T-helper 22 cell (primary cell): Measurements from ENCODE around the gene UMOD.
"Not testable (repeated sequence)": the region's sequence is repeated elsewhere in the genome, so short reads cannot be mapped to it uniquely, and the experiment has no call there.

Experiments used
- DNase-seq: peaks from one replicate; pipeline ENCODE4 v3.0.0-alpha.2; 2020; ENCODE audit warnings: low read depth

UMOD gene

DNA sequence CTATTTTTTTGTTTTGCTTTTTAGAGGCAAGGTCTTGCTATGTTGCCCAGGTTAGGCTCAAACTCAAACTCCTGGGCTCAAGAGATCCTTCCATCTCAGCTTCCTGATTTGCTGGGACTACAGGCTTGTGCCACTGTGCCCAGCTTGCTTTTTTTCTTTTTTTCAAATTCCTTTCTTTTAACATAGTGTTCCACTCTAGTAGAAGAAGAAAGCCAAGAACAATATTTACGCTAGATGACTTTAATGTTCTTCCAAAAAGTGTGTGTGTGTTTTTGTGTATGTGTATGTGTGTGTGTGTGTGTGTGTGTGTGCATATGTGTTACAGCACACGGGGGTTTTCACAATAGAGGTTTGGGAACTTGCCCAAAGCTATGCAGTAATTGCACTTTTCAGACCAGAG is 10.7 kb upstream of the UMOD start:
- no peak for DNase-seq

GRCh38 chr16:20359997-20360396 is 7.5 kb upstream of the UMOD start:
- DNase-seq = no peak

DNA sequence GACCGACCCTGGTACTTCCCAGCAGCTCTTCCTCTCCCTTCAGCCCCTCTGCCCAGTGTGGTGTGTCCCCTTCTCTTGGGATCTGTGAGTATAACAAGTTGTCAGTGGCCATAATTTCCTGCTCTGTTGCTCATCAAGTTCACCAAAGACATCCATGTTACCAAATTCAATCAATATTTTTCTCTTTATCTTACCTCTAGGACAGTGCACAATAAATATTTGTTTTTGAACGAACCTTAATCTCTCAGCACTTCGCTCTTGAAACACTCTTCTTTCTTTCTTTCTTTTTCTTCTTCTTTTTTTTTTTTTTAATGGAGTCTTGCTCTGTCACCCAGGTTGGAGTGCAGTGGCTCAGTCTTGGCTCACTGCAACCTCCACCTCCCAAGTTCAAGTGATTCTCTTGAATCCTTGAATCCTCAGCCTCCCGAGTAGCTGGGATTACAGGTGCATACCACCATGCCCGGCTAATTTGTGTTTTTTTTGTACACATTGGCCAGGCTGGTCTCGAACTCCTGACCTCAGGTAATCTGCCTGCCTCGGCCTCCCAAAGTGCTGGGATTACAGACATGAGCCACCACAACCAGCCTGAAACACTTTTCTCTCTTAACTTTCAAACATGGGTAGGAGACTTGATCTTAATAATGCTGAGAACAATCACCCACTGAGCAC is 2.7 kb upstream of the UMOD start:
- DNase-seq = no peak

DNA sequence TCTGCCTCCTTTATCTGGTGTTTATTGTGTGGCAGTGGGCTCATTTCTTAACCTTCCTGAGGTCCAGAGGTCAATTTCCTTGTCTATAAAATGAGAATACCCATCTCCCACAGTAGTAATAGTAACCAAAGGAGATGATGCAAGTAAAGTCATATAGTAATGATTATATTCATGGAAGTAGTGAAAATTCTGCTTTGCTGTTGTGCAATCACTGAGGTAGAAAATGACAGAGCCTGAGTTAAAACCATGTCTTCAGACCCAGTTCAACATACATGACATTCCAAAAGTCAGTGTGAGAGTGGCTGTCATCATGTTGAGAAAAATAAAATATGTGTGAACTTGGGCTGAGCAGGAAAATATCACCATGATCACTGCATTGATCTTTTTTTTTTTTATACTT is 864 bp upstream of the UMOD start:
- no peak for DNase-seq

DNA sequence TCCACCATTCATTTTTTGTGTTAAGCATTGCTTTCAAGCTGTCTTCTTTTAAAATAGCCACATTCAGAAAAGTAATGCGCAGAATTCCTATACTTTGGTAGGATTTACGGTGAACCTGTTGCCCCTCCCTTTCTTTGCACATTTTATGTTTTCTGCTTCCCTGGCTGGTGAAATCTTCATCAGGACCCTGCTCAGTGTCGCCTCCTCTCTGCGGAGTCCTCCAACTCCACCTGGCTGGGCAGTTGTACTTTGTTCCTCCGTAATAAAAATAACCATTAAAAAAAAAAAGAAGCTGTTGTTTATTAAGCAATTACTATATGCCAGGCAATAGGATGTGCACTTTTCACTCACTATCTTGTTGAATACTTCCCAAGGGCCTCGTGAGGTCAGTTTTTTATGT is 2.9 kb downstream of the UMOD start:
- no peak for DNase-seq

GRCh38 chr16:20348365-20349185 is 3.9 kb downstream of the UMOD start:
- DNase-seq = no peak

GRCh38 chr16:20347666-20348364 is 4.7 kb downstream of the UMOD start:
- no peak for DNase-seq

DNA sequence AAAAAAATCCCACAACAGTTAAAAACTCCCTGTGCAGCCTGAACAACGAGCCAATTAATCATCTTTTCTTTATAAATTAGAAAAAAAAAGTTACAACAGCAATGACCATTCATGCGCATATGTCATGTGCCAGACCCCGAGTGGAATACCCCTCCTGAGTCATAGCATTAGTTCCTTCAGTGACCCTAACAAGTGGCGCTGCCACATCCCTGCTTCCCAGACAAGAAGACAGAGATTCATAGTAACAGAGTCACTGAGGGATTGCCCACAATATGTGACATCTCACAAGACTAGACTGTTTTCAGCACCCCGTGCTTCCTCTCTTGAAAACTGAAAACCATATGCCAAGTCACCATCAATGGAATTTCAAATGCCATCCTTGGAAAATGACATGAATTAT is 7.9 kb downstream of the UMOD start:
- no peak for DNase-seq

DNA sequence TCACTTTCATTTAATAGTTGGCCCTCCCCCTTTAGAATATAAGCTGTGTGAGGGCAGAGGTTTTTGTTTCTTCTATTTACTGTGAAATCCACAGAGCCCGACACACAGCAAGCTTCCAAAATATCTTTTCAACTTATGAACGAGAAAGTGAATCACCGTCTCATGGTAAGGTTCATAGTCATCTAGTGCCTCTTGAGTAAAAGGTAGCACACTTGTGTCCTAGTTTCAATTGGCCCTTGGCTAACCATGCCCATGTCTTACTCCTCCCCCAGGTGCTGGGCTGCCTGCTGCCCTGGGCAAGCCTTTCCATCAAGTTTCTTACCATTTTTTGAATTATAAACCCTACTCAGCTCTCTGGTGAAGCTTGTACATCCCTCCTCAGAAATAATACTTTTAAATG is 12.8 kb downstream of the UMOD start:
- no peak for DNase-seq

- DNase-seq = no peak
These were observed 15.6 kb downstream of the UMOD start for GRCh38 chr16:20336955-20337354.

GRCh38 chr16:20334396-20334795 is 18.1 kb downstream of the UMOD start:
- no peak for DNase-seq

DNA sequence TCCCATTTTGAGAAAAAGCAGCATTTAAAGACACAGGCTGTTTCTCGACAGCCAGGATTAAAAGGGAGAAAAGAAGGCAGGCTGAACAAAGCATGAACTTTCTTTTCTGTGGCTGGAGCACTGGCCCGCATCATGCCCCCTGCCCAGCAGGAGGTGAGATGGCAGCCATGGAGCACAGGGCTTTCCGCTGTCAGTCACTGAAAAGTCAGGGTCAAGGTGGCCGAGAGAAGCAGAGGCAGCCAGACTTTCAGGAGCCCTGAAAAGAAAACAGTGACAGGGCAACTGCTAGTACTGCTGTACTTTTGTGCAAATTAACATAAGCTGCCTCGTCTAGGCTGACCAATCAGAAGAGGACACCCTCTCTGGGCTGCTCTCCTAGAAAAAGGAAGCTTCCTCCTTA is 19.4 kb downstream of the UMOD start:
- DNase-seq = no peak

- DNase-seq = no peak
These were observed 20.1 kb downstream of the UMOD start for GRCh38 chr16:20332411-20332810.

DNA sequence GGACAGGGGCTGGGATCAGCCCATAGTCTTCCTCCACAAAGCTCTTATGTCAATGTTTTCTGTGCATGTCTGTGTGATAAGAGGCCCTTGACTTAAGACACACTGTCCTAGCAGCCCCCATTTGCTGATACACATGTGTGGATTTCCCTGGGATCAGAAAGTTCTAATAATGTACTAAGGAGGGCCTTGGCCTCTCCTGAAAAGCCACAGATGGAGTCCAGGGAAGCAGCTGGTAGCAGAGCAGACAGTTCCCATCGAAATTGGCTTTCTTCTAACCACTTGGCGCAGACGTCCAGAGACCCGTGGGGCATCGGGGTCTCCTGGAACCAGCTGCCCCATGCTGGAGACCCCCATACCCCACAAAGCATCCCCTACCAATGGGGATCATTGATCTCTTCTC is 20.9 kb downstream of the UMOD start:
- no peak for DNase-seq

DNA sequence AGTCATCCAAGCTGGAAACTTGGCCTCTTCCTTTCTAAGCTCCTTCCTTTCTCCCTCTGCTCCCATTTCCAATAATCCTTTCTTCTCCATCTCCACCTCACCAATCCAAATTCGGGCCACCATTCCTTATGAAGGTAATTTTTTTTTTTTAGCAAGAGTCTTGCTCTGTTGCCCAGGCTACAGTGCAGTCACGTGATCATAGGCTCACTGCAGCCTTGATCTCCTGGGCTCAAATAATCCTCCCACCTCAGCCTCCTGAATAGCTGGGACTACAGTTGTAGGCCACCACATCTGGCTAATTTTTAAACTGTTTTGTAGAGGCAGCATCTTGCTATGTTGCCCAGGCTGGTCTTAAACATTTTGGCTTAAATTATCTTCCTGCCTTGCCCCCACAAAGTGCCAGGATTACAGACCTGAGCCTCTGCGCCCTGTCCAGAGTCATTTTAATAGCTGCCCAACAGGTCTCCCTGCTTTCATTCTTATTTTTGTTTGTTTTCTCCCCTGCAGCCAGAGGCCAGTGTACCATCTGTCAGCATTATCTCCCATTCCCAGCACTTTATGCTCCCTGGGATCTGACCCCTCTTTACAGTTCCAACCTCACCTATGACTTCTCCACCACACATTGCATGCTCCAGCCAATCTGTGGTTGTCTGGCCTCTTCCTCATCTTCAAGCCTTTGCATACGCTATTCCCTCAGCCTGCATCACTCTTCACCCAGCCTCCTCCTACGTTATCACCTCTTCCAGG is 22.9 kb downstream of the UMOD start:
- DNase-seq = no peak

DNA sequence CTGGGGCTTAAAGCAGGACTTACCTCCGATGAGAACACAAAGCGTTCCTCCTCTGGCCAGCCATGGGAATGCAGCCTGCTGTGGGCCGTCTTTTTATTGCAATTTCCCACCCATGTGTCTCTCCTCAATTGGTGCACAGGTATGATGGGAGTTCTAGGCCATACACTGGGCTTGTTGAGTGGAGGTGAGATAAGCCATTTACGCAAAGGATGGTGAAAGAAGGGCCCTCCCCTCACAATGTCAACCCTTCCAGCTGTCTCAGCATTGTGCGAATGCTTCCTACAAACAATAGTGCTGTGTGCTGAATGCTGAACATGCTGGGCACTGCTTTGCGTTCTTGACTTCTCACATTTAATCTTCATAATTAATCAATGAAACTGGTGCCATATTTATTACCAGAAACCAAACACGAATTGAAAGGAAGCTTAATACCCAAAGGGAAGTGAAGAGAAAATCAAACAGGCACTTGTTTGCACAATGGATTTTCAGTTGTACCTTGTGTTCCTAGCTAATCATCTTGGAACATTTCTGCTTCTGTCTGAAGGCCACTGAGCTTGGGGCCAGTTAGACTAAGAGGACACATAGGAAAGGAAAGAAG is 25.0 kb downstream of the UMOD start, which contains the start of gene GP2:
Gene GP2, minus strand, starts transcription at position 70 of the 598 bp plus-strand sequence. CDS start 1,082 bp downstream, outside the sequence.
- no peak for DNase-seq

GRCh38 chr16:20326321-20326720 is 26.2 kb downstream of the UMOD start:
- DNase-seq = no peak

DNA sequence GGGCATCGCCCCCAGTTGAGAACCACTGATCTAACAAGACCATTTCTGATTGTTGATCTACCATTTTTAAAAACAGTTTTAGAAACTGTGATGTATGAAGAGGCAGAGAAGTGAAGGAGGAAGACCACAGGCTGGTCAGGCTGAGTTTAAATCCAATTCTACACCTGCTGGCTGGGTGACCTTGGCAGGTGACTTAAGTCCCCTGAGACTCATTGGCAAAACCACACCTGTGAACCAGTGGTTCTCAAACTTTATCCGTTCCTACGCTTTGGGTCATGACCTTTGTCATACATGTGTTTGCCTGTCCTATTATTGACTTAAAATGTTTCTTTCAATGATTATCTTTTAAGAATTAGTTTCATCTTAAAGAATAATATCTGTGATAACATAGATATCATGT is 27.5 kb downstream of the UMOD start:
- DNase-seq = no peak

GRCh38 chr16:20323591-20324117 is 28.9 kb downstream of the UMOD start:
- DNase-seq = no peak

DNA sequence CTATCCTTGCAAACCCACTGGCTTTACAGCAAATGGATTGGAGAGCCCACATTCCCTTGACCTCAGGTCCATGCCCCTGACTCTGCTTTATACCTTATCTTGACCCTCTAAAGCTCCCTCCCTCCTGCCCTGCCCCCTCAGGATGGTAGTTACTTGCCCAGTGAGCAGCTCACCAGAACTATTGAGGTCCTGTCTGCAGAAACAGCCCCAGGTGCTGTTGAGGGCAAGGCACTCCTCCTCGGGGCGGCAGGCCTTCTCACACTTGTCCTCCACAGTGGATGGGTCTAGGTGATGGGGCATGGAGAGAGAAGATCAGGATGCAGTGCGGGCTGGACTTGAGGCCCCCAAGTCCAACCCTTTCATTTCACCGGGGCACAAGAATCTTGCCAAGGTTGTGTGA is 29.8 kb downstream of the UMOD start:
- no peak for DNase-seq

DNA sequence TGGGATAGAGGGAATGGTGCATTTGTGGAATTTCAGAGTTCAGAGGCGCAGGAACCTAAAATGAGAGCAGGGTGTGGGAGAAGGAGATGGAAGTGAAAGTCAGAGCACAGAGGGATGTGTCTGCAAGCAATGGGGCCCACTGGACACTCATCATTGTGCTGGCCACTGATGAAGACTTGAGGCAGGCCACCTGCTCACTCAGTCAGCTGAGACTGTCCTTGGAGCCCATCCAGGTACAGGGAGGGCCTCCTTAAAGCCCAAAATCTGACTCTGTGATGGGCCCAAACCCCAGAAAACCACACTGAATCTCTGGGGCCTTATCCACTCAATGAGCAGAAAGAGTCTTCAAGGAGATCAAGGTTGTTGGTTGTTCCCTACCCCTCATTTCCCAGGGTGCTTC is 30.8 kb downstream of the UMOD start:
- no peak for DNase-seq

GRCh38 chr16:20321051-20321450 is 31.5 kb downstream of the UMOD start:
- not testable (repeated sequence) for DNase-seq
